ENCODE results near the gene IMP3. TPM values are rescaled to one million over a fixed set of nuclear protein-coding genes. Genes with fewer than 3 reads are reported as not detected.

The IMP3 gene
- total and polyA plus RNA-seq, 9 of the 15 experiments (the other 6 are each of a cell fraction or from before 2014, with no cell fraction given) = 14.5 to 160 (median 74.4) TPM

DNA sequence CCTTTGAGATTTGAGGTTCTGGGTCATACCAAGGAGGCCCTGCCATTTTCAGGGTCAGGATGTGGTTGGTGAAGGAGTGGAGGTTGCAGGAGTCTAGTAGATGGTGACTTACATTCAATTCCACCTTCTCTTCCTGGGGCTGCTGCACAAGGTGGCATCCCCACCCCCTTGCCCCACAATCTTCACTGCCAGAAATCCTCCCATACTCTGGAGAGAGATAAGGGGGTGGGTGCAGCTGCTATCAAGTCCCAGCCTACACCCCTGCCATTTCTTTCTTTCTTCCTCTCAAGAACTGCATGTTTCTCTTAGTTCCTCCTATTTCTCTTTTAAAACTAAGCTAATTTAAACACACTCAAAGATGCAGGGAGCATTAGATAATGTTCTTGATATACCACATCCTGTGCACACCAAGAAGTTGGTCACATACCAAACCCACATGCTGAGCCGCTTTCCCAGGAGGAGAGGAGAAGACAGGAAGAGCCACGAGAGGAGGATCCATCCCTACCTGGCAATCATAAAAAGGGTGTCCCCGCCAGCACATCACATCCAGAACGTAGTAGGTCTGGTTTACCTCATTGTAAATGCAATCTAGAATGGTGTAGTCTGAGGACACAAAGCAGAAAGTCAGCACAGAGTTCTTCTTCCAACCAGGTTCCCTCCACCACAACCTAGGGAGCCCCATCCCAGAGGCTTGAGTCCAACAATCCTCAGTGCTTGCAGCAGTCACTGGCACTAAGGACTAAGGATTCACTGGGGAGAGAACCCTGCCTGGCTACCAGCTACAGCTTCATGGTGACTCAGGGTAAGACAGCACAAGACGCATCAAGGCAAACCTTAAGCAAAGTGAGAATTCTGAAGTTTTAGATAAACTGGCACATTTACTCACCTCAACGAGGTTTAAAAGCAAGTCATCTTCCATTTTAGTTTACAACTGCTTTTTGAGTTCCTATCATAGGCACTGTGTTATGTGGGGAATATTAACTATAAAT lies 33.0 kb downstream of the IMP3 start:
- POLR2A ChIA-PET = interaction anchor here (0.8 to 1.0 kb wide), 2 partner anchors 9 to 10 kb away, joined by 3 to 5 read pairs; no protein-coding TSS in a partner anchor
- BruUV-seq (replicated peaks) = no TSS peak
- TF ChIP-seq TRIM24 (IDR thresholded peaks at IDR 0.05) = no peak
- peak; percentile 67 for TF ChIP-seq ARID1B (IDR thresholded peaks at IDR 0.05)
- TF ChIP-seq NFIC (IDR thresholded peaks at IDR 0.05) = 0 out of 2 replicates have a peak, but pooled peaks have one; percentile 32
- TF ChIP-seq ZNF217 (CRISPR knock-in tag; IDR thresholded peaks at IDR 0.05) = no peak
- TF ChIP-seq PRMT5 (CRISPR knock-in tag; IDR thresholded peaks at IDR 0.05) = no peak
- TF ChIP-seq, protein P1, sequence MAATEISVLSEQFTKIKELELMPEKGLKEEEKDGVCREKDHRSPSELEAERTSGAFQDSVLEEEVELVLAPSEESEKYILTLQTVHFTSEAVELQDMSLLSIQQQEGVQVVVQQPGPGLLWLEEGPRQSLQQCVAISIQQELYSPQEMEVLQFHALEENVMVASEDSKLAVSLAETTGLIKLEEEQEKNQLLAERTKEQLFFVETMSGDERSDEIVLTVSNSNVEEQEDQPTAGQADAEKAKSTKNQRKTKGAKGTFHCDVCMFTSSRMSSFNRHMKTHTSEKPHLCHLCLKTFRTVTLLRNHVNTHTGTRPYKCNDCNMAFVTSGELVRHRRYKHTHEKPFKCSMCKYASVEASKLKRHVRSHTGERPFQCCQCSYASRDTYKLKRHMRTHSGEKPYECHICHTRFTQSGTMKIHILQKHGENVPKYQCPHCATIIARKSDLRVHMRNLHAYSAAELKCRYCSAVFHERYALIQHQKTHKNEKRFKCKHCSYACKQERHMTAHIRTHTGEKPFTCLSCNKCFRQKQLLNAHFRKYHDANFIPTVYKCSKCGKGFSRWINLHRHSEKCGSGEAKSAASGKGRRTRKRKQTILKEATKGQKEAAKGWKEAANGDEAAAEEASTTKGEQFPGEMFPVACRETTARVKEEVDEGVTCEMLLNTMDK (IDR thresholded peaks at IDR 0.05; ENCODE audit: borderline replicate concordance, insufficient read depth, low read depth, low read length, poor library complexity, severe bottlenecking) = no peak
- no peak for TF ChIP-seq TAF1 (IDR thresholded peaks at IDR 0.05; ENCODE audit: control insufficient read depth, extremely low read depth, insufficient read depth, low read length, severe bottlenecking)
- no peak for TF ChIP-seq ZNF507 (tag; conservative IDR thresholded peaks at IDR 0.05)
- TF ChIP-seq TEAD4 (IDR thresholded peaks at IDR 0.05; ENCODE audit: low read length) = peak; percentile 72
- TF ChIP-seq TEAD4 (CRISPR knock-in tag; IDR thresholded peaks at IDR 0.05; ENCODE audit: borderline replicate concordance) = no peak
- TF ChIP-seq SUPT5H (IDR thresholded peaks at IDR 0.05) = no peak
- TF ChIP-seq CHD1 (IDR thresholded peaks at IDR 0.05; ENCODE audit: low read length) = no peak
- TF ChIP-seq, protein P2, sequence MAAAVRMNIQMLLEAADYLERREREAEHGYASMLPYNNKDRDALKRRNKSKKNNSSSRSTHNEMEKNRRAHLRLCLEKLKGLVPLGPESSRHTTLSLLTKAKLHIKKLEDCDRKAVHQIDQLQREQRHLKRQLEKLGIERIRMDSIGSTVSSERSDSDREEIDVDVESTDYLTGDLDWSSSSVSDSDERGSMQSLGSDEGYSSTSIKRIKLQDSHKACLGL (CRISPR knock-in tag; IDR thresholded peaks at IDR 0.05; ENCODE audit: borderline replicate concordance, poor library complexity, severe bottlenecking) = no peak
- TF ChIP-seq CBFA2T3 (IDR thresholded peaks at IDR 0.05) = peak; percentile 86
- TF ChIP-seq, protein P3, sequence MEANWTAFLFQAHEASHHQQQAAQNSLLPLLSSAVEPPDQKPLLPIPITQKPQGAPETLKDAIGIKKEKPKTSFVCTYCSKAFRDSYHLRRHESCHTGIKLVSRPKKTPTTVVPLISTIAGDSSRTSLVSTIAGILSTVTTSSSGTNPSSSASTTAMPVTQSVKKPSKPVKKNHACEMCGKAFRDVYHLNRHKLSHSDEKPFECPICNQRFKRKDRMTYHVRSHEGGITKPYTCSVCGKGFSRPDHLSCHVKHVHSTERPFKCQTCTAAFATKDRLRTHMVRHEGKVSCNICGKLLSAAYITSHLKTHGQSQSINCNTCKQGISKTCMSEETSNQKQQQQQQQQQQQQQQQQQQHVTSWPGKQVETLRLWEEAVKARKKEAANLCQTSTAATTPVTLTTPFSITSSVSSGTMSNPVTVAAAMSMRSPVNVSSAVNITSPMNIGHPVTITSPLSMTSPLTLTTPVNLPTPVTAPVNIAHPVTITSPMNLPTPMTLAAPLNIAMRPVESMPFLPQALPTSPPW (CRISPR knock-in tag; IDR thresholded peaks at IDR 0.05) = peak; percentile 68
- TF ChIP-seq, protein P4, sequence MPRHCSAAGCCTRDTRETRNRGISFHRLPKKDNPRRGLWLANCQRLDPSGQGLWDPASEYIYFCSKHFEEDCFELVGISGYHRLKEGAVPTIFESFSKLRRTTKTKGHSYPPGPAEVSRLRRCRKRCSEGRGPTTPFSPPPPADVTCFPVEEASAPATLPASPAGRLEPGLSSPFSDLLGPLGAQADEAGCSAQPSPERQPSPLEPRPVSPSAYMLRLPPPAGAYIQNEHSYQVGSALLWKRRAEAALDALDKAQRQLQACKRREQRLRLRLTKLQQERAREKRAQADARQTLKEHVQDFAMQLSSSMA (CRISPR knock-in tag; IDR thresholded peaks at IDR 0.05) = no peak
- 0 out of 2 replicates have a peak, but pooled peaks have one; percentile 39 for TF ChIP-seq MTA2 (IDR thresholded peaks at IDR 0.05; ENCODE audit: low read depth)
- TF ChIP-seq TAL1 (IDR thresholded peaks at IDR 0.05) = peak; percentile 62

More for the DNA sequence above, 33.0 kb downstream of the IMP3 start:
- H3K4me1 ChIP-seq (replicated peaks in 1 of 2; ENCODE audit: control insufficient read depth in 2 of 2, insufficient read depth in 2 of 2, low read length in 2 of 2) = peaks cover 5 to 17% of the 10 kb centered on the region in 2 experiments; a peak in 3 of 5 replicates
- ATAC-seq (peak; percentile 63), DNase-seq (ENCODE audit: extremely low read depth in 1 of 4, low spot score in 3 of 4) (peak; percentile 43 to 65 (median 56)), FAIRE-seq (peak; percentile 55)
- WGBS (ENCODE audit: insufficient coverage, low coverage, missing lambda C conversion rate) = 40% methylated on average over 6 of the region's 6 CpGs
- H3K27ac ChIP-seq (ENCODE audit: extremely low read depth, low read depth, low read length) = peak overlapping the region; percentile 2; the same call in 1 of the 3 replicates
- intact Hi-C loops (cut with micrococcal nuclease) (no loop called here), in situ Hi-C loops (cut with MboI) (no loop called here)
- H3K9me3 ChIP-seq (replicated peaks; ENCODE audit: control insufficient read depth, insufficient read depth, low read depth, low read length) = no peaks in the 10 kb centered on the region
- no peaks in the 10 kb centered on the region for H3K79me2 ChIP-seq (ENCODE audit: control insufficient read depth, insufficient read depth, low read length)
- no peaks in the 10 kb centered on the region for H3K27me3 ChIP-seq (ENCODE audit: control insufficient read depth in 2 of 2, insufficient read depth in 2 of 2, low read length in 2 of 2)
- CTCF ChIA-PET (ENCODE audit: low intra/inter-chr PET ratio) = no interaction called here
- H3K4me2 ChIP-seq (ENCODE audit: insufficient read depth, low read length) = no peak overlapping the region; the same call in 1 of the 2 replicates
- H3K9ac ChIP-seq (ENCODE audit: insufficient read depth in 1 of 2, low read depth in 2 of 2, low read length in 2 of 2) = peak overlapping the region in 1 of 2 experiments; percentile 15; a peak in 1 of 4 replicates
- H3K4me3 ChIP-seq = no peak overlapping the region
- H3K9me1 ChIP-seq (ENCODE audit: control insufficient read depth, insufficient read depth, low read length) = no peaks in the 10 kb centered on the region
- H3K36me3 ChIP-seq (ENCODE audit: control insufficient read depth, insufficient read depth, low read length) = peaks cover 66% of the 10 kb centered on the region
- no peaks in the 10 kb centered on the region for H4K20me1 ChIP-seq (replicated peaks; ENCODE audit: control insufficient read depth, insufficient read depth, low read length)
- no peak overlapping the region for H2AFZ ChIP-seq (ENCODE audit: low read depth, low read length)
